Mesenteric fat pad (tissue), 1 donor: ENCODE data around the gene PLAAT2. TPM values are rescaled to one million over a fixed set of nuclear protein-coding genes. Genes with fewer than 3 reads are reported as not detected.
"Not testable (repeated sequence)": the region's sequence is repeated elsewhere in the genome, so short reads cannot be mapped to it uniquely, and the experiment has no call there.

Experiments used
- DNase-seq: peaks from one replicate; pipeline ENCODE4 v3.0.0-alpha.2; 2020; ENCODE audit warnings: low spot score
- total RNA-seq: library from RNA; stranded (reverse); fragmentation: NEBNext Ultra II Directional; extraction: Animal tissue kit (Norgen Biotek cat#: 25700); gene quantifications from one replicate; pipeline ENCODE4 v1.2.1, GENCODE V29; 2021
- donor health status: DM: yes; HTN: yes; CAD: no.

The PLAAT2 gene
- total RNA-seq, 1 donor from 2014 or later: 0.64 TPM

DNA sequence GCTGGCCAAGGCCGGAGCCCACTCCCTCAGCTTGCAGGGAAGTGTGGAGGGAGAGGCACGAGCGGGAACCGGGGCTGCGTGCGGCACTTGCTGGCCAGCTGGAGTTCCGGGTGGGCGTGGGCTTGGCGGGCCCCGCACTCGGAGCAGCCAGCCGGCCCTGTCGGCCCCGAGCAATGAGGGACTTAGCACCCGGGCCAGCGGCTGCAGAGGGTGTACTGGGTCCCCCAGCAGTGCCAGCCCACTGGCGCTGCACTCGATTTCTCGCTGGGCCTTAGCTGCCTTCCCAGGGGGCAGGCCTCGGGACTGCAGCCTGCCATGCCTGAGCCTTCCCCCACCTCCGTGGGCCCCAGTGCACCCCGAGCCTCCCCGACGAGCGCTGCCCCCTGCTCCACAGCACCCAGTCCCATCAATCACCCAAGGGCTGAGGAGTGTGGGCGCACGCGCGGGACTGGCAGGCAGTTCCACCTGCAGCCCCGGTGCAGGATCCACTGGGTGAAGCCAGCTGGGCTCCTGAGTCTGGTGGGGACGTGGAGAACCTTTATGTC is 13.0 kb downstream of the PLAAT2 start:
- DNase-seq: not testable (repeated sequence)

DNA sequence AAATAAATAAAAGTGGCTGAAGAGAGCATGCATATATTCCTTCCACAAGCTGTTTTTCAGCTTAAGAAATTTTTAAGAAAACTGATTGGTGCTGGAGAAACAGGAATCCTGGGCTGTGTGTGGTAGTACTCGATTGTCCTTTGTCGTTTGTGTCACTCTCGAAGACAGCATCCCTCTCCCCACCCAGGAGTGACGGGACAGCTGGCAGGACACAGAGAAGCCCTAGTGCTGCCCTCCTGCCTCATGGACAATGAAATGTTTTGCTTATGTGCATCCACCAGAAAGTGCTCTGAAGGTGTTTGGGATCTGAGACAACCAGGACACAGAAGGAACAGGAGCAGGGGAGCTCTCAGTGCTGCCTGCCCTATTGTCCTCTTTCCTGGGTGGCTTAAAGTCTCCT is 13.8 kb downstream of the PLAAT2 start:
- DNase-seq: no peak

DNA sequence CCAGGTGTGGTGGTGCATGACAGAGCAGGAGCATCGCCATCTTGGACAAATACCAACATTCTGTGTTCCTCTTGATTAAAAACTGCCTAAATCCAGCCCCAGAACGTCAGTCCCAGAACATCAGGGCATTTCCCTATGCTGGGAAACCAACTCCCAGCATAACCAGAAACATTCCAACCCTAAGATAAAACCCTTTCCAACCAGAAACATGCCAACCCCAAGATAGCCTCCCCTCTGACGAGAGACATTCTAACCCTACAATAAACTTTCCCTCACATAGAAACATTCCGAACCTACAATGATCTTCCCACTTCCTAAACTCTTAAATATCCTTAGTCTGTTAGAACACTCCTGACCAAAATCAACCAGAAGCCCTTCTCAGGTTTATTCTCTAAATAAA is 15.0 kb downstream of the PLAAT2 start:
- no peak for DNase-seq

DNA sequence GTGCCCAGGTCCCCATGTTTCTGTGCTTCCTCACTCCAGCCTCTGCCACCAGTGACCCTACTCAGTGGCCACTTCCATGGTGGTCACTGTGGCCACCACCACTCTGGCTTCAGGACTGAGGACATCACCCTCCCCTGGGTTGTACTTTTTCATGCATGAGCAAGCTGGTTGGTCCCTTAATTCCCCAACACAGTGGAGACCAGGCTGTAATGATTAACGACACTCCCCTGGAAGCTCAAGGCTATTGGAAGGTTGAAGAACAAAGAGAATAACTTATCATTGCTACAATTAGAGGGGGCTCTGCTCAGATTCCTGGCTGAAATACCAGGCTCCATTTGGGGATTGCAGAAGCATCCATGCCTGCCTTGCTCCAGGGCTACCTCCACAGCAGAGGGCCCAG is 16.1 kb downstream of the PLAAT2 start:
- no peak for DNase-seq

DNA sequence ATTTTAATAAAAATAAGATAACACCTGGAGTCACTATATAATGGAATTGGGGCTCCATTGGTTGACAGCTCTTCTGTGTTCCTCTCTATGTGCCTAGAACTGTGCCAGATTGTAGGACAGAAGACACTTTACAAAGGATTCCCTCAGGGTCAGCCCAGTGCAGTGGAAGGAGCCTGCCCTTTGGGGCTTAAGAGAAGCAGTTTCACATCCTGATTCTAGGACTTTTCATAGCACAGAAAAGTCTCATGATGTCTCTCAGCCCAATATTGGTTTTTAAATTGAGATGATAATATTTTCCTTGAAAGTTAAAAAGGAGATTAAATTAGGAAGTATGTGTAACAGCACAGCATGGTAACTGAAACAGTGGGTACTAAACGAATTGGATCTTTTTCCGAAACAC is 19.5 kb downstream of the PLAAT2 start:
- DNase-seq: no peak

DNA sequence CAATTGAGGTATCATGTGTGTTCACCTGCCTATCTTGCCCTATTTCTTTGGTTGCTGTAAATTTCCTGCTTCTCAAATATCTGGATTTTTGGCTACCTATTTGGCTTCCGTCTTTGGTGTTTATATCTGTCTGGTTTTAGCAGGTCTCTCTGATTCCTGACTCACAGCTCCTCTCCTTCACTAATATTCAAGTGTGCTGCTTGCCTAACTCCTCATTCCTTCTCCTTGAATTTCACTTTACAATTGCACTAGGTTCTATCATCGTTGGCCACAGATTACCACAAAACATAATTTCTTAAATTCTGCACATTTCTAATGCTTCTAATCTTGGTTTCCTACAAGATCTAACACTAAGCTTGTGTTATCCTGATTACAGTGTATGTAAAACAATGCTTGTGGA is 20.7 kb downstream of the PLAAT2 start:
- not testable (repeated sequence) for DNase-seq

DNA sequence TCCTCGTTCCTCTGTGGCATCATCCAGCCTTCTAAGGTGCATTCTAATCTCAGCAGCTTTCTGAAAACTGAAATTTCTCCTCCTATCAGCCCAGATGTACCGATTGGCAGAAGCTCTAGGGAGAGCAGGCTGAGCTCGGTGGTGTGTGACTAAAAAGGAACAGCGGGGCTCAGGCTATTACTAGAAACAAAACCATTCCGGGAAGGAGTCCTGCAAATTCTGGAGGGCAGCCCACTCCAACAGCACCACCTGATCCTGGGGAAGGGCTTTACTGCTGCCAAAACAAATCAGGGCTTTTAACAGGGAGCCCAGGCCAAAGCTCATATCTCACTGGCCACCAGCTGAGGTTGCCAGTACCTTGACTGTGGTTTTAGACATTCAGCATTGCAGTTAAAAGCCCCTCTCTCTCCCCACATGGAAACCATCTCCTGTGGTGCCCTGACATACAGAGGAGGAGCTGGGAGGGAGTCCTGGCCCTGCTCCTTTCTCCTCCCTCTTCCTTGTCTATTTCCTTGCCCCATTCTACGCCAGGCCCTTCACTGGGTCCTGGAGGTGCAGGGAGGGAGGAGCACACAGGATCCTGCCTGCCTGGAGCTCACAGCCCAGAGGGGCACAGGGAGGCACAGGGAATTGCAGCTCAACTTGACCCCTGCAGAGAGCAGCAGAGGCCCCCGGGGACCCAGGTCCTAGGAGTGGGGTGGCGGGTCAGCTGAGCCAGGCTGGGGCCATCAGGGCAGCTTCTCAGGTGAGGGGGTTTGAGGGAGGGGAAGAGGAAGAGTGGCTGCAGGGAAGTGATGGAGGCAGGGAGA is 25.7 kb downstream of the PLAAT2 start:
- no peak for DNase-seq

DNA sequence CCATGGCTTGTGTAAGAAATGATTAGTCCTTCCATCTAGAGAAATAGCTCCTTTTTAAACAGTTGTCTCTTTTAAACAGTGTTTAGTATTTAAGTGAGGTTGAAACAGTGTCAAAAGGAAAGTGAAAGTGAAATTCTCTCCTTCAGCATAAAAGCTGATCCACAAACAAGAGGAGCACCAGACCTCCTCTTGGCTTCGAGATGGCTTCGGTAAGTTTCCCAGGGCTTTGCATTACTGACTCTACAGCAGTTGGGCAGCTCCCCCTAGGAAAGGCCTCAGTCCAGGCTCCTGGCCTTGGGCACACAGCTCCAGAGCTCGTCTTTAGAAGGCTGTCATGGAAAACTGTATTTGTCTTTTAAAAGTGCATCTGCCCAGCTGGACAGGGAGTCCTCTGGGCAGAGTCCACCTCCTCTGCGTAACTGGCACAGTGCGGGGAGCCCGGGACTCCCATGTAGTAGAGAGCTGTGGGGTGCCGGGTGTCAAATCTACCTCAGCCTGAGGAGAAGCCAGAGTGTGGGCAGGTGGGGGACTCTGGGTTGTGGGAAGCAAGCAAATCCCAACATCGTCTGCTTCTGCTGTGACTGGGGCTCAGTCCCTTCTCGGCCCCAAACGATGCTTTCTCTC is 26.4 kb downstream of the PLAAT2 start, which contains the start of gene PLAAT4:
Gene PLAAT4 (plus strand): TSS at position 140 of the 624 bp plus-strand sequence. CDS start 61 bp downstream, at position 201.
- no peak for DNase-seq

DNA sequence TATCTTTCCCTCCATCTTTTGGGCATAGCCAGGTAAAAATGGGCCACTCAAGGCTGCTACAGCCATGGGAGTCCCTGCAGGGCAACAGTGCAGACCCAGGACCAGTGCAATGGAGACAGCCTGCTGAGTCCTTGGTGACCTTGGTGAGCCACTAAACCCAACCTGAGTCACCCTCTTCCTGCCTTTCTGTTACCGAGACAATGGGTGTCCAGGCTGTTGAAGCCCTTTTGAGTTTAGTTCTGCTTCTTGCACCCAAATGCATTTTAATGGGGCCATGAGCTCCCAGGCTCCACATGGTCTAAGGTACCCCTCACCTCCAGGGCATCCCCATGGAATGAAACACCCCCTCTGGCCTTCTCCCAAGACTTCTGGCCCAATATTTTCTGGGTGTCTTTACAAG is 27.4 kb downstream of the PLAAT2 start:
- no peak for DNase-seq

DNA sequence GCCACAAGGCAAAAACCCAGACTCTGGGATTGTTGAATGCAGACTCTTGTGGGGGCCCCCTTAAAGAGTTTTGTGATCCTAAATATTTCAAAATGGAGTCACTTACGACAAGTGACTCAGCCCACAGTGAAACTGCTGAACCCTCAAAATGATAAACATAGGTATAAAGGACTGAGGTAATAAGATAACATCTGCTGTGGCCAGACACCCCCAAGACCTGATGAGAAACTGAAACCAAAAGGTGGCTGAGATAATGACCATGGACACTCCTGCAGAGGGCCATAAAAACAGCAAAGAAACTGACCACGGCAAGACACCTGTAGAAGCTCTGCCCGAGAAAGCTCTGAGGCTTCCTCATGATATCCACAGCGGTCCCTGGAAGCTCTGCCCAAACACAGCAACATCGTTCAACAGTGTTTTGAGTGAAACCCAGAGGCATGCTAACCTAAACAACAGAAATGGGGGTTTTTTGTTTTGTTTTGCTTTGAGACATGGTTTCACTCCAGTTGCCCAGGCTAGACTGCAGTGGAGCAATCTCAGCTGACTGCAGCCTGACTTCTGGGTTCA is 28.2 kb downstream of the PLAAT2 start:
- DNase-seq: no peak

DNA sequence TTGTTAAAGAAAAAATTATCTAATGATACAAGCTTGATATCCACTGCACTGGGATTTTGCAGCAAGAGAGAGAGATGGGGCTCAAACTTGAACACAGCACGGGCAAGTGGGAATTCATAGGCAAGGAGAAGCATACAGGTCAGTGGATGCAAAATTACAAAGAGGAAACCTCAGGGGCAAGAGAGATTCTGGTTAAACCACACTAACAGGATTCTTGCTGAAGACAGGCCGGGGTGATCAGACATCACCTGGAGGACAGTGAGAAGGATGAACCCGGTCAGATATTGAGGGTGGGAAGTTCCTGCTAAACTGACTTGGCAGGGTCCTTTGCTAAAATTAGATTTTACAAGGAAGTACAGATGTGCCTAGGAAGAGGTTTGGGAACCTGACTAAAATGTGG is 29.1 kb downstream of the PLAAT2 start:
- no peak for DNase-seq

DNA sequence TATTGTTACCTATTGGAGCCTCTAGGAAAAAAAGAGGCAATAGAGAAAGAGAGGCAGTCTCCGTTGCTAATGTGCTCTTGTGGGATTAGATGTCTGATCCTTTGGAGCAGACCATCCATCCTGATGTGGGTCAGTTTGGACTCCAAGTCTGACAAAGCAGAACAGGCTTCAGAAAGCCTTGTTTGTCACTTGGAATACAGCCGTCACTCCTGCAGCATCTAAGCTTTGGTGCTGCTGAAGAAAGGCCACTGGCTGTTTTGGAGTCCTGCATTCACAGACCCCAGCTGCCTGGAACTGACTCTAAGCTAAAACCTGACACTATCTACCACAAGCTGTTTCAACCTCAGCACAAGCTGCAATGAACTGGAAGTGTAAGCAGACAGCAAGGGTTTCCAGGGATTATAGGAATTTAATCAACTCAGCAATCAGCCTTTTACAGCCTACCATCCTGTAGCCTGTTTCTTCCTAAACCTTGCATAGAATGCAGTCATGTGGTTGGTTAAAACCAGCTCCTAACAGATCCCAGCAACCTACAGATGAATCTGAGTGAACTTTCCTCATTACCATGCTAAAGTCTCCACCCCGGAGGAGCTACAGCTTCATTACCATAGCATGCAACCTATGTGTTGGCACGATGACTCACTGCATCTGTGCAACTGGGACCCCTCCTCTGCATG is 30.2 kb downstream of the PLAAT2 start:
- DNase-seq: no peak

DNA sequence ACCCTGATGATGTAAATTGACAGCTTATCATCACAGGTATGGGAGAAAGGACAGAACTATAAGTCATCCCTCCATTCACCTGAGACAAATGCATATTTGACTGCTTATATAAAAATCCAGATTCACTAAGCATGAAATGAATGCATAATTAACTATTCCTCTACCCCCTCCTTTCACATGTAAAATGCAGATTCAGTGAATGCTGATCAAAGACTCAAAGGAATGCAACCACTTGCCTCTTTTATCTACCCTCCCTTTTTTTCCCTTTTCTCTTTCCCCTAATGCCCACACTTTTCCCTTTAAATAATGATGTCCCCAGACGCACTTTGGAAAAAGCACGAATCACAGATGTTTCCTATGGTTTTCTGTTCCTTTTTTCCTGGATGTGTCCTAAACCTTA is 31.1 kb downstream of the PLAAT2 start:
- DNase-seq: no peak

DNA sequence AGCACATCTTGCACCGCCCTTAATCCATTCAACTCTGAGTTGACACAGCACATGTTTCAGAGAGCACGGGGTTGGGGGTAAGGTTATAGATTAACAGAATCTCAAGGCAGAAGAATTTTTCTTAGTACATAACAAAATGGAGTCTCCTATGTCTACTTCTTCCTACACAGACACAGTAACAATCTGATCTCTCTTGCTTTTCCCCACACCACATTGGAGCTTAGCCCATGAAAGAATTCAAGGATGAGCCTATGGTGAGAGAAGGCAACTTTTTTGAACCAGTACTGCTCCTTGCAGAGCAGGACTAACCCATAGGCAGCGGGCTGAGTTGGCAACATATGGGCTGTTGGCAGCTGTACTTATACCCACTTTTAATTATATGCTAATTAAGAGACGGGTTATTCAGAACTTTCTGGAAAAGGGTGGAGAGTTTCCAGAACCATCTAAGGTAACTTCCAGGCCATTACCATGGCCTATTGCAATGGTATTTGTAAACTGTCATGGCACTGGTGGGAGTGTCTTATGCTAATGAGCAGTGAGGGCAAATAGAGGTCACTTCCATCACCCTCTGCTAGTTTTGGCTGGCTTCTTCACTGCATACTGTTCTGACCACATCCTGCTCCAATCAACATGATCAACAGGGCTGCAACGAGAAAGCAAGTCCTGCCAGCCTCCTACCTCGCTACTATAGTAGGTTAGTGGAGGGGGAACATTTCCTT is 31.9 kb downstream of the PLAAT2 start:
- DNase-seq: not testable (repeated sequence)

DNA sequence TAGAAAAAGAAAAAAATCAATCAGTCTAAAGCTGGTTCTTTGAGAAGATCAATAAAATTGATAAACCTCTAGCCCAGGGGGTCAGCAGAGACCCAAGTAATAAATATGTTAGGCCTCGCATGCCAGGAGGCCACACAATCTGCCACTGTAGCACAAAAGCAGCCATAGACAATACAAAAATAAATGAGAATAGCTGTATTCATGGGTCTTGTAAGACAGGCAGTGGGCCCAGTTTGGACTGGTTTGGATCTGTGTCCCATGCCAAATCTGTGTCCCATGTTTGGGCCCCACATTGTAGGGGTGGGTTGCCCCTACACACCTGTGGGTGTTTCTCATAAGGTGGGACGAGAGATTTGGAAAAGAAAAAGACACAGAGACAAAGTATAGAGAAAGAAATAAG is 33.2 kb downstream of the PLAAT2 start:
- DNase-seq: no peak

DNA sequence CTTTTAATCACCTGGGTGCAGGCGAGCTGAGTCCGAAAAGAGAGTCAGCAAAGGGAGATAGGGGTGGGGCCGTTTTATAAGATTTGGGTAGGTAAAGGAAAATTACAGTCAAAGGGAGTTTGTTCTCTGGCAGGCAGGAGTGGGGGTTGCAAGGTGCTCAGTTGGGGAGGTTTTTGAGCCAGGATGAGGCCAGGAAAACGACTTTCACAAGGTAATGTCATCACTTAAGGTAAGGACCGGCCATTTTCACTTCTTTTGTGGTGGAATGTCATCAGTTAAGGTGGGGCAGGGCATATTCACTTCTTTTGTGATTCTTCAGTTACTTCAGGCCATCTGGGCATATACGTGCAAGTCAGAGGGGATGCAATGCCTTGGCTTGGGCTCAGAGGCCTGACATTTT is 33.8 kb downstream of the PLAAT2 start:
- not testable (repeated sequence) for DNase-seq

DNA sequence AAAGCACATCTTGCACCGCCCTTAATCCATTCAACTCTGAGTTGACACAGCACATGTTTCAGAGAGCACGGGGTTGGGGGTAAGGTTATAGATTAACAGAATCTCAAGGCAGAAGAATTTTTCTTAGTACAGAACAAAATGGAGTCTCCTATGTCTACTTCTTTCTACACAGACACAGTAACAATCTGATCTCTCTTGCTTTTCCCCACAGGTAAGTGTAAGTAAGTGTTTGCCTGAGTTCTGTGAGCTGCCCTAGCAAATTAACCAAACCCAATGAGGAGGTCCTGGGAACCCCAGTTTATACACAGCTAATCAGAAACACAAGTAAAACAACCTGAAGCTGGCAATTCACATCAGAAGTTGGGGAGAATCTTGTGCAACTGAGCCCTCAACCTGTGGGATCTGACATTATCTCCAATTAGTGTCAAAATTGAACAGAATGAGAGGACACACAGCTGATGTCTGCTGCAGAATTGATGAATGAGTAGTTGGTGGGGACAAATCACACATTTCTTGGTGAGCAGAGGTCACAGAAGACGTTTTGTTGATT is 34.4 kb downstream of the PLAAT2 start:
- not testable (repeated sequence) for DNase-seq

DNA sequence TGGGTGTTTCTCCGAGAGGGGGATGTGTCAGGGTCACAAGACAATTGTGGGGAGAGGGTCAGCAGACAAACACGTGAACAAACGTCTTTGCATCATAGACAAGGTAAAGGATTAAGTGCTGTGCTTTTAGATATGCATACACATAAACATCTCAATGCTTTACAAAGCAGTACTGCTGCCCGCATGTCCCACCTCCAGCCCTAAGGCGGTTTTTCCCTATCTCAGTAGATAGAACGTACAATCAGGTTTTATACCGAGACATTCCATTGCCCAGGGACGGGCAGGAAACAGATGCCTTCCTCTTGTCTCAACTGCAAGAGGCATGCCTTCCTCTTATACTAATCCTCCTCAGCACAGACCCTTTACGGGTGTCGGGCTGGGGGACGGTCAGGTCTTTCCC is 35.0 kb downstream of the PLAAT2 start:
- DNase-seq: not testable (repeated sequence)

DNA sequence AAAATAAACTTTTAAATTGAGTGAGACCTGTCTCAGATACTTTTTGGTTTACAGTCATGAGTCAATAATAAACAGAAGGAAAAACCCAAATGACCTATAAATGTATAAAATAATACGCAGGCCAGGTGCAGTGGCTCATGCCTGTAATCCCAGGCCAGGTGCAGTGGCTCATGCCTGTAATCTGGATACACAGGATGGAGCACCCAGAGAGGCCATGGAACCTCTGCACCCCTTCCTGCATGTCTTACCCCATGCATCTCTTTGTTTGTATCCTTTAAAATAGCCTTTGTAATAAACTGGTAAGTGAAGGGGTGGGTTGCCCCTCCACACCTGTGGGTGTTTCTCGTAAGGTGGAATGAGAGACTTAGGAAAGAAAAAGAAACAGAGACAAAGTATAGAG is 35.5 kb downstream of the PLAAT2 start:
- no peak for DNase-seq

DNA sequence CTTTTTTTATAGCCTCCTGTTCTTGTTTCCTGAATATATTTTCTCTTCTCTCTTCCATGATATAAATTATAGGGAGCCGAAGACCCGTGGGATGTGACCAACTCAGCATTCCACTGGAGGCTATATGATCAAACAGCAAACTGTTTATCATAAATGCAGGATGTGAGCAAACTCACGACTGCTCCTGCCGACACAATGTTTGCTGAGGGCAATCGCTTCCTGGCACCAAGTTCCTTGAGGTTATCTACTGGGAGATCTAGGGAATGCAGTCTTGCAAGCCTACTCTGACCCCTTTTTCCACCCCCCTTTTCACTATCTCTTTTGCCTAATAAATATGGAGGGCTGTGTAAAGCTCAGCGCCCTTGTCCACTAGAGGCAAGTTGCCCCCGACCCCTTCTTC is 40.0 kb downstream of the PLAAT2 start:
- no peak for DNase-seq

DNA sequence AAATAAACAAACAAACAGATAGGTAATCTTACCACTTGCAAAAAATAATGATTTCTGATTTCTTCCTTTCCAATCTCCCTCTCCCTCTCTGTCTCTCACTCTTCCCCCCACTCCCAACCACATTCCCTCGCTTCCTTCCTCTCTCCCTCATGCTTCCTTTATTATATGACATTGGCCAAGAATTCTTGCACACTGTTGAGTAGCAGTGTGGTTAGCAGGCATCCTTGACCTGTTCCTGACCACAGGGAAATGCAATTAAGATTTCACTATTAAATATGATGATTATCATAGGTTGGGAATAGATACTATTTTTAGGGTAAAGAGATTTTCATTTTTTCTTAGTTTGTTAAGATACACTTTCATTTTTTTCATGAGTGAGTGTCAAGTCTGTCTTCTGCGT is 41.3 kb downstream of the PLAAT2 start:
- no peak for DNase-seq
